ENCODE data around the gene TBX2. TPM values are rescaled to one million over a fixed set of nuclear protein-coding genes. Genes with fewer than 3 reads are reported as not detected.

The TBX2 gene
- total RNA-seq, 1 donor from 2014 or later, result not detected

GRCh38 chr17:61392679-61393078, 7.0 kb upstream of the TBX2 start:
- Mint-ChIP-seq H3K27me3 (ENCODE audit: insufficient read depth, low read depth) (peaks cover 34% of the 10 kb centered on the region), H3K4me3 (no peak overlapping the region)

GRCh38 chr17:61393550-61393903, 6.1 kb upstream of the TBX2 start:
- Histone ChIP-seq H3K27ac (no peak overlapping the region), H3K79me2 (ENCODE audit: low read depth) (no peaks in the 10 kb centered on the region)
- H3K4me3 Mint-ChIP-seq, result no peak overlapping the region

More at GRCh38 chr17:61392679-61393078, 7.0 kb upstream of the TBX2 start:
- Histone ChIP-seq H3K4me2 (no peak overlapping the region), H3K79me2 (ENCODE audit: low read depth) (no peaks in the 10 kb centered on the region), H3K36me3 (no peaks in the 10 kb centered on the region), H3F3A (ENCODE audit: low read depth) (peaks cover 26% of the 10 kb centered on the region), H3K27ac (no peak overlapping the region), H4K20me1 (ENCODE audit: low read depth) (peaks cover 32% of the 10 kb centered on the region), H3K27me3 (peaks cover 59% of the 10 kb centered on the region), H3K4me3 (no peak overlapping the region), H2AFZ (replicated peaks) (no peak overlapping the region), H3K4me1 (peaks cover 19% of the 10 kb centered on the region), H3K9ac (no peak overlapping the region), H3K9me3 (ENCODE audit: low read depth) (no peaks in the 10 kb centered on the region)
- DNase-seq (ENCODE audit: low spot score), result no peak
- Mint-ChIP-seq H3K27ac (no peak overlapping the region), H3K36me3 (peaks cover 2% of the 10 kb centered on the region), H3K9me3 (no peaks in the 10 kb centered on the region), H3K4me1 (peaks cover 7% of the 10 kb centered on the region)
- TF ChIP-seq EZH2 (IDR thresholded peaks at IDR 0.05) (no peak), CTCF (IDR thresholded peaks at IDR 0.05) (no peak), EZH2phosphoT487 (IDR thresholded peaks at IDR 0.05) (no peak)

GRCh38 chr17:61393904-61394629, 5.6 kb upstream of the TBX2 start:
- Mint-ChIP-seq H3K27ac (no peak overlapping the region), H3K36me3 (peaks cover 2% of the 10 kb centered on the region), H3K4me1 (peaks cover 18% of the 10 kb centered on the region), H3K4me3 (no peak overlapping the region), H3K9me3 (peaks cover 2% of the 10 kb centered on the region), H3K27me3 (ENCODE audit: insufficient read depth, low read depth) (peaks cover 45% of the 10 kb centered on the region)
- Histone ChIP-seq H3K9ac (no peak overlapping the region), H3F3A (ENCODE audit: low read depth) (peaks cover 34% of the 10 kb centered on the region), H2AFZ (replicated peaks) (no peak overlapping the region), H3K4me3 (no peak overlapping the region), H3K36me3 (no peaks in the 10 kb centered on the region), H3K9me3 (ENCODE audit: low read depth) (no peaks in the 10 kb centered on the region), H3K4me1 (peaks cover 22% of the 10 kb centered on the region), H4K20me1 (ENCODE audit: low read depth) (peaks cover 46% of the 10 kb centered on the region), H3K4me2 (no peak overlapping the region), H3K27me3 (peaks cover 73% of the 10 kb centered on the region), H3K27ac (no peak overlapping the region), H3K79me2 (ENCODE audit: low read depth) (no peaks in the 10 kb centered on the region)
- peak; percentile 28 for DNase-seq (ENCODE audit: low spot score)
- TF ChIP-seq EZH2phosphoT487 (IDR thresholded peaks at IDR 0.05) (no peak), CTCF (IDR thresholded peaks at IDR 0.05) (no peak), EZH2 (IDR thresholded peaks at IDR 0.05) (no peak)

More at GRCh38 chr17:61393550-61393903, 6.1 kb upstream of the TBX2 start:
- H3K27ac Mint-ChIP-seq, result no peak overlapping the region
- peaks cover 2% of the 10 kb centered on the region for H3K9me3 Mint-ChIP-seq
- Histone ChIP-seq H3K4me1 (peaks cover 19% of the 10 kb centered on the region), H4K20me1 (ENCODE audit: low read depth) (peaks cover 41% of the 10 kb centered on the region), H3K4me2 (no peak overlapping the region), H3K4me3 (no peak overlapping the region), H3K27me3 (peaks cover 67% of the 10 kb centered on the region), H3K36me3 (no peaks in the 10 kb centered on the region), H2AFZ (replicated peaks) (no peak overlapping the region), H3F3A (ENCODE audit: low read depth) (peaks cover 34% of the 10 kb centered on the region), H3K9me3 (ENCODE audit: low read depth) (no peaks in the 10 kb centered on the region), H3K9ac (no peak overlapping the region)
- DNase-seq (ENCODE audit: low spot score), result no peak
- H3K36me3 Mint-ChIP-seq, result peaks cover 2% of the 10 kb centered on the region
- peaks cover 43% of the 10 kb centered on the region for H3K27me3 Mint-ChIP-seq (ENCODE audit: insufficient read depth, low read depth)
- peak; percentile 28 for TF ChIP-seq CTCF (IDR thresholded peaks at IDR 0.05)
- TF ChIP-seq EZH2 (IDR thresholded peaks at IDR 0.05), result no peak
- TF ChIP-seq EZH2phosphoT487 (IDR thresholded peaks at IDR 0.05), result no peak
- peaks cover 16% of the 10 kb centered on the region for H3K4me1 Mint-ChIP-seq
